Measurements from ENCODE around the gene GPATCH8. TPM values are rescaled to one million over a fixed set of nuclear protein-coding genes. Genes with fewer than 3 reads are reported as not detected.
"Not testable (repeated sequence)": the region's sequence is repeated elsewhere in the genome, so short reads cannot be mapped to it uniquely, and the experiment has no call there.

GPATCH8 gene
- total RNA-seq, 2 experiments from 2014 or later = 46.0 to 46.1 TPM

DNA sequence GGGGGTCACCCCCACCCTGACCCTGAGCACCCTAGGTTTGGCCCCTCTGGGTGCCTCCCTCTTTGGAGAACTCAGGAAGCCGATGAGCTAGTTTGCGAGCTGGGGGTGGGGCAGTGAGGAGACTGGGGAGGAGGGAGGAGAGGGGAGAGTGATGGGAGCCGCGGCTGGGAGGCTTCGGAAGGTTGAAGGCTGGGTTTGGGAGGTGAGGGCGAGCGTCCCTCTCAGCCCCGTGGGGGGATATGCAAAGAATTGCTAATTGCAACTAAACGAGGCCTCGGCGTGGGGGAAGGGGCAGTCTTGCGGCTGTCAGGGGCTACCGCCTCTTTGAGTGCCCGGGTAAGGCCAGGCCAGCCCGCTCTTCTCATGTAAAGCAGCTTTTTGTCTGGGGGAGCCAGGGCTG is 36.5 kb upstream of the GPATCH8 start:
- H3K9me3 Mint-ChIP-seq = no peaks in the 10 kb centered on the region
- no peak overlapping the region for H3K27ac Mint-ChIP-seq
- H3K27me3 Mint-ChIP-seq = peaks cover 14% of the 10 kb centered on the region
- H3K4me1 Mint-ChIP-seq = peaks cover 1% of the 10 kb centered on the region
- no peak for DNase-seq
- no peaks in the 10 kb centered on the region for H3K36me3 Mint-ChIP-seq (ENCODE audit: low read depth)
- ChIA-PET POLR2A (no interaction called here), CTCF (no interaction called here)
- no peak overlapping the region for H3K4me3 Mint-ChIP-seq

DNA sequence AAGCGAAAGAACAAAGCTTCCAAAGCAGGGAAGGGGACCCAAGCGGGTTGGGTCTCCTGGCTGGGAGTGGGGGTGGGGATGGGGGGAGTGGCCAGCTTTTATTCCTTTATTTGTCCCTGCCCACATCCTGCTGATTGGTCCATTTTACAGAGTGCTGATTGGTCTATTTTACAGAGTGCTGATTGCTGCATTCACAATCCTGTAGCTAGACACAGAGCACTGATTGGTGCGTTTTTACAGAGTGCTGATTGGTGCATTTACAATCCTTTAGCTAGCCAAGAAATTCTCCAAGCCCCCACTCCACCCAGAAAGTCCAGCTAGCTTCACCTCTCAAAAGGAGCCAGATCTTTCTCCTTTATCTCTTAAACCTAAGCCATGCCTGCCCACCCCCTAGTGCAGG is 34.7 kb upstream of the GPATCH8 start:
- H3K4me3 Mint-ChIP-seq; H3K36me3 Mint-ChIP-seq (ENCODE audit: low read depth); POLR2A ChIA-PET; H3K27me3 Mint-ChIP-seq; H3K9me3 Mint-ChIP-seq; H3K27ac Mint-ChIP-seq; H3K4me1 Mint-ChIP-seq; DNase-seq: not testable (repeated sequence)
- CTCF ChIA-PET = interaction anchor here (0.7 to 0.9 kb wide), 2 partner anchors 32 to 106 kb away, joined by 3 to 4 read pairs; no protein-coding TSS in a partner anchor

DNA sequence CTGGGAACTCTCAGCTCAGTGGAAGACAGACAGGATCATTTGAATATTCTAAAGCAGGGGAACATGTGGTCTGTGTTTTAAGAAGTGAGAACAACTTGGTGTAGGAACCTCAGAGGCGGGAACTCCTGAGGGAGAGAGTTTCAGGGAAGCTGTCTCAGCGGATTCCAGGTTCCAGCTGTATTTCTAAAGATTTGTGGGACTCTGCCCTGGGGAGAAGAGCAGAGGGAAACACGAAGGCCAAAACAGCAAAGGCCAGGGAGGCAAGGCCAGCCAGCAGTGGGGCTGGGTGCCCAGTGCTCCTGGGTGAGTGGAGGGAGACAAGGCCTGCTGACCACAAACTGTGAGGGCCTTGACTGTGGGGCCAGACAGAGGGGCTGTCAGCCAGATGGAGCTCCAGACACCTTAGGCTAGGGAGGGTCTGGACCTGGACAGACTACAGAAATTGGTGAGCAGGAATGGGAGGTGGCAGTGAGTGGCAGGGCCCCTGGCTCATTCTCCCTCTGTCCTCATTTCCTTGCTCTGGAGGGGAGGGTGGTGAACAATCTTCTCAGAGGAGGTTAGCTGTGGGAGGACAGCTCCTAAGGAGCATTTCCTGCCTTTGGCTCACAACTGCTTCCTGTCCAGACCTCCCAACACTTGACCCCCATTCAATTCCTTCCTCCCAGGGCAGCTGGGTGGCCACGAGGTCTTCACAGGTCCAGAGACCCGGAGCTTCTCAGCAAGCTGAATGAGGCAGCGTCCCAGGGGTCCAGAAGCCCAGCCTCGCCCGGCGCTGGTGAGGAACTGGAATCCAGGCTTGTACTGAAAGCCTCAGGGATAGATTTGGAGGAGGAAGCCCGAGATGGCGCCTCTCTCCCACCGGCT is 33.1 kb upstream of the GPATCH8 start:
- no peaks in the 10 kb centered on the region for H3K36me3 Mint-ChIP-seq (ENCODE audit: low read depth)
- no peak for DNase-seq
- H3K4me1 Mint-ChIP-seq = peaks cover 7% of the 10 kb centered on the region
- H3K27ac Mint-ChIP-seq = no peak overlapping the region
- ChIA-PET POLR2A (no interaction called here), CTCF (no interaction called here)
- H3K27me3 Mint-ChIP-seq = peaks cover 2% of the 10 kb centered on the region
- no peaks in the 10 kb centered on the region for H3K9me3 Mint-ChIP-seq
- no peak overlapping the region for H3K4me3 Mint-ChIP-seq

DNA sequence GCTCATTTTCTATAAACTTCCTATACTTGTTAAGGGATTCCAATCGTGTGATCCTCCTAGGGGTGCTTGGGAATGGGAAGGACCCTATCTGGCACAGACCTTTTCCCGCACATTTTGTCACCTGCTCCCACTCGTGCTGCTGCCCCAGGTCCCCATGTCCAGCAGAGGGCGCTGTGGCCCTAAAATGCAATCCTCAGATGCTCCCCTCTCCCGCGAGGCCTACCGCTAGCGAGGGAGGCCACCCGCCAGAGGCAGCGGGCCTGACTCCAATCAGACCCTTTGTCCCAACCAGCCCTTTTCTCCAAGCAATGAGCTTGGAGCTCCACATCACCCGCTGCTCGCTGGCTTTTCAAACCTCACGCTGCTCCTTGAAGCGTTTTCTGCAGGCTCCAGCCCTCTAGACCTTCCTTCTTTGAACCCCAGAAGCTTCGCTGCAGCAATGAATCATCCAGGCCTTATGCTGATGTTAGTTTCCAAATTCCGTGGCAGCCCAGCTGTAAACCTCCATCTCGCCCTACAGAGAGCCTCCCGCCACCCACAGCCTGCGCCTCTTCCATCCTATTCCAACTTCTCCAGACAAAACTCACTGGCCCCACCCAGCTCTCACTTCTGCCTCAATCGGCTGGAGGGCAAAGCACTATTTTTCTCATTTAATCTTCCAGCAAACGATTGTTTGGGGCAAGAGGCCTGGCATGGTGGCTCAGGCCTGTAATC is 30.5 kb upstream of the GPATCH8 start:
- POLR2A ChIA-PET = interaction anchor here (0.6 kb wide), 1 partner anchor 171 kb away, joined by 11 read pairs; no protein-coding TSS in a partner anchor
- peak; percentile 88 for DNase-seq

DNA sequence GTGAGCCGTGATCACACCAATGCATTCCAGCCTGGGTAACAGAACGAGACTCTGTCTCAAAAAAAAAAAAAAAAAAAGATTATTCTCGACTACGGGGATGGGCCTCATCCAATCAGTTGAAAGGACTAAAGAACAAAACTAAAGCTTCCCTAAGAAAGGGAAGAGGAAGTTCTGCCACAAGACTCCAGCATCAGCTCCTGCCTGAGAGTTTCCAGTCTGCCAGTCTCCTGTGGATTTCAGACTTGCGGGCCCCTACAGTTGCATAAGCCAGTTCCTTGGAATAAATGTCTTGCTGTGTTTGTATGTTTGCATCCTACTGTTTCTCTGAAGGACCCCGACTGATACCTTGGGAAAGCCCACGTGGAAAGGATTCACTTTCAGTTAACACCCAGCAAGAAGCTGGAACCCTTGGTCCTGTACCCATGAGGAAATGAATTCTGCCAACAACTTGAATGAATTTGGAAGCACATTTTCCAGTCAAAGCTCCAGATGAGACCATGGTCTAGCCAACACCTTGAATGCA is 27.8 kb upstream of the GPATCH8 start:
- Mint-ChIP-seq H3K4me1 (peaks cover 7% of the 10 kb centered on the region), H3K4me3 (no peak overlapping the region), H3K9me3 (peaks cover 3% of the 10 kb centered on the region), H3K27me3 (peaks cover 2% of the 10 kb centered on the region), H3K27ac (no peak overlapping the region), H3K36me3 (ENCODE audit: low read depth) (no peaks in the 10 kb centered on the region)
- POLR2A ChIA-PET = interaction anchor here (0.5 kb wide), 1 partner anchor 32 kb away, joined by 9 read pairs; no protein-coding TSS in a partner anchor
- CTCF ChIA-PET = interaction anchor here (0.6 kb wide), 1 partner anchor 284 kb away, joined by 3 read pairs; no protein-coding TSS in a partner anchor
- DNase-seq = no peak

More for the DNA sequence above, 30.5 kb upstream of the GPATCH8 start:
- no peak overlapping the region for H3K4me3 Mint-ChIP-seq
- CTCF ChIA-PET = interaction anchor here (0.5 to 1.7 kb wide), 10 partner anchors 9 to 155 kb away, joined by 3 to 5 read pairs (median 3); no protein-coding TSS in a partner anchor
- no peak overlapping the region for H3K27ac Mint-ChIP-seq
- peaks cover 7% of the 10 kb centered on the region for H3K4me1 Mint-ChIP-seq
- H3K9me3 Mint-ChIP-seq = no peaks in the 10 kb centered on the region
- no peaks in the 10 kb centered on the region for H3K36me3 Mint-ChIP-seq (ENCODE audit: low read depth)
- peaks cover 2% of the 10 kb centered on the region for H3K27me3 Mint-ChIP-seq

DNA sequence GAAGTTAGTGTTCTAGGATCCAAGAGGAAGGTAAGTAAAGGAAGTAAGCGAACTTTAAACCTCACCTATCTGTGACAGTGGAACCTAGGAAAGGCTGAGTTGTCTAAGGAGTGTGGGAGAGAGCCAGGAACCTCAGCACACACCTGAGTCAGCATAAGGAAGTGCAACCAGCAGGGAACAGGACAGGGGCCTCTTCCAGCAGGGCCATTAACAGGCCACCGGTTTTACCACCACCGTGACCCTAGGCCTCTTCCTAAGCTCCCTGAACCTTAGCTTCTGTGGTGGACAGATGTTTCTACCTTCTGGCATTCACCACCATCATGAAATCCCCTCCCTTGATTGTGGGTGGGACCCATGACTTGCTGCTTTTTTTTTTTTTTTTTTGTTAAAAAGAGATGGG is 26.7 kb upstream of the GPATCH8 start:
- DNase-seq = no peak
- no peaks in the 10 kb centered on the region for H3K36me3 Mint-ChIP-seq (ENCODE audit: low read depth)
- CTCF ChIA-PET = interaction anchor here (0.9 kb wide), 1 partner anchor 18 kb away, joined by 3 read pairs; no protein-coding TSS in a partner anchor
- H3K4me3 Mint-ChIP-seq = no peak overlapping the region
- peaks cover 2% of the 10 kb centered on the region for H3K27me3 Mint-ChIP-seq
- H3K27ac Mint-ChIP-seq = no peak overlapping the region
- POLR2A ChIA-PET = no interaction called here
- peaks cover 3% of the 10 kb centered on the region for H3K9me3 Mint-ChIP-seq
- H3K4me1 Mint-ChIP-seq = peaks cover 7% of the 10 kb centered on the region

DNA sequence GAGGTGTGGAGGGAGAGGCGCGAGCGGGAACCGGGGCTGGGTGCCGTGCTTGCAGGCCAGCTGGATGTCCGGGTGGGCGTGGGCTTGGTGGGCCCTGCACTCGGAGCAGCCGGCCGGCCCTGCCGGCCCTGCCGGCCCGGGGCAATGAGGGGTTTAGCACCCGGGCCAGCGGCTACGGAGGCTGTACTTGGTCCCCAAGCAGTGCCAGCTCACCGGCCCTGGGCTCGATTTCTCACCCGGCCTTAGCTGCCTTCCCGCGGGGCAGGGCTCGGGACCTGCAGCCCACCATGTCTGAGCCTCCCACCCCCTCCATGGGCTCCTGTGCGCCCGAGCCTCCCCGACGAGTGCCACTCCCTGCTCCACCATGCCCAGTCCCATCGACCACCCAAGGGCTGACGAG is 24.7 kb upstream of the GPATCH8 start:
- H3K27me3 Mint-ChIP-seq = peaks cover 2% of the 10 kb centered on the region
- no peaks in the 10 kb centered on the region for H3K36me3 Mint-ChIP-seq (ENCODE audit: low read depth)
- H3K27ac Mint-ChIP-seq = no peak overlapping the region
- no peak for DNase-seq
- POLR2A ChIA-PET = no interaction called here
- H3K4me1 Mint-ChIP-seq = no peaks in the 10 kb centered on the region
- peaks cover 3% of the 10 kb centered on the region for H3K9me3 Mint-ChIP-seq
- CTCF ChIA-PET = interaction anchor here (0.6 kb wide), 1 partner anchor 149 kb away, joined by 3 read pairs; no protein-coding TSS in a partner anchor
- no peak overlapping the region for H3K4me3 Mint-ChIP-seq

DNA sequence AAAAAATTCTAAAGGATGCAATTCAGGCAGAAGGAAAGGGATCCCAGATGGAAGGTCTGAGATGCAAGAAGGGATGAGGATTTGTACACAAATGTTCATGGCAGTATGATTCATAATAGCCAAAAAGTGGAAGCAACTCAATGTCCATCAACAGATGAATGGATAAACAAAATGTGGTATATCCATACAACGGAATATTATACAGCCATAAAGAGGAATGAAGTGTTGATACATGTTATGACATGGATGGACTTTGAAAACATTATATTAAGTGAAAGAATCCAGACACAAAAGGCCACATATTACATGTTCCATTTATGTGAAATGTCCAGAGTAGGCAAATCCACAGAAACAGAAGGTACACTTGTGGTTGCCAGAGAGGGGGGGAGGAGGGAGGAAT is 23.9 kb upstream of the GPATCH8 start:
- H3K27me3 Mint-ChIP-seq = peaks cover 1% of the 10 kb centered on the region
- ChIA-PET POLR2A (no interaction called here), CTCF (no interaction called here)

DNA sequence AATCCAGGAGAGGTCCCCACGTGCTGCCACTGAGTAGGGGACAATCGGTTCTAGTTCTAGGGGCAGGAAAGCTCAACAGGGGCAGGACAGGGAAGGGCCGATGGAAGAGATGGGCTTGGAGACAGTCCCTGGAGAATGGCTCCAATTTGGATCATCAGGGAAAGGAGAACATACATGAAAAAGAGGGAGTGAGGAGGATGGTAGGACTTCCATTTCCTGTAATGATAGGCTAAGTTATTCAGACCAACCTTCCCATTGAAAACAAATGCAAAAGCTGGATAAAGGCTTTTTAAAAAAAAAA is 20.4 kb upstream of the GPATCH8 start:
- H3K36me3 Mint-ChIP-seq (ENCODE audit: low read depth) = no peaks in the 10 kb centered on the region
- POLR2A ChIA-PET = no interaction called here
- CTCF ChIA-PET = interaction anchor here (0.5 to 2.0 kb wide), 11 partner anchors 11 to 571 kb away, joined by 3 to 5 read pairs (median 3); partner anchors contain the start of genes FZD2 and GPATCH8
- H3K9me3 Mint-ChIP-seq = peaks cover 3% of the 10 kb centered on the region
- no peak for DNase-seq
- H3K27me3 Mint-ChIP-seq = no peaks in the 10 kb centered on the region
- no peak overlapping the region for H3K4me3 Mint-ChIP-seq
- no peaks in the 10 kb centered on the region for H3K4me1 Mint-ChIP-seq
- no peak overlapping the region for H3K27ac Mint-ChIP-seq

More for the DNA sequence above, 23.9 kb upstream of the GPATCH8 start:
- DNase-seq = no peak
- Mint-ChIP-seq H3K27ac (no peak overlapping the region), H3K9me3 (peaks cover 3% of the 10 kb centered on the region), H3K4me3 (no peak overlapping the region), H3K36me3 (ENCODE audit: low read depth) (no peaks in the 10 kb centered on the region), H3K4me1 (no peaks in the 10 kb centered on the region)

DNA sequence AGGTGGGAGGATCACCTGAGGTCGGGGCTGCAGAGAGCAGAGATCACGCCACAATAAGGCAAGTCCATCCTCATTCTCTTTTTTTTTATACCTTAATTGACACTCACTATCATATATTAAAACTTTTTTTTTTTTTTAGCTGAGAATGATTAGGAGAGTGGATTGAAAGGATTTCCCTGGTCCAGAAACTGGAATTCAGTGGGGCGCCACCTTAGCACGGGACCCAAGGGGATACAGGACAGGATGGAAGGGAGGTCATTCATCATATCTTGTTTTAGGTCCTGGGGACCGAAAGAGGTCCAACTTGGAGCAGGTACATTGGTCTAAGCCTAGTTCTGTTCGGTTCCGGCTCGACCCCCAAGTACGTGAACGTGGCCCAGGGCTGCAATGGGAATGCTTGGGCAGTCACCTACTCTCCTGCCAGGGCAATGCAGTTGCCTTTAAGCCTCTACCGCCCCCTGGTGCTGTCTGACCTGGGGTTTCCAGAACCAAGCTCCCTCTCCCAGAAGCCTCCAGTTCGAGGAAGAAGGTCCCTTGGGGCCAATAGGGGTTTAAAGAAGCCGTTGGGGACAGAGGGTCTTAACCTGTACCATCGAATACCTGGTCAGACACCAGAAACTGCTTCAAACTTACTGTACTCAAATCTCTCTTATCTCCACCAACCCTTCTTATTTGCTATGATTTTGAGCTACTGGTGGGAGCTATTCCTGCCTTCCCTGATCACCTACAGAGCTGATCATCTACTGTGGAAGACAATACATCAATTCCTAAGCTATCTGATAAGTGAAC is 19.9 kb upstream of the GPATCH8 start:
- Mint-ChIP-seq H3K27me3 (no peaks in the 10 kb centered on the region), H3K4me3 (no peak overlapping the region), H3K27ac (no peak overlapping the region), H3K36me3 (ENCODE audit: low read depth) (no peaks in the 10 kb centered on the region), H3K4me1 (no peaks in the 10 kb centered on the region), H3K9me3 (peaks cover 3% of the 10 kb centered on the region)
- ChIA-PET CTCF (interaction anchor here (0.5 to 2.0 kb wide), 14 partner anchors 11 to 571 kb away, joined by 3 to 5 read pairs (median 3); partner anchors contain the start of genes FAM171A2, FZD2 and GPATCH8), POLR2A (no interaction called here)
- DNase-seq = peak; percentile 58

DNA sequence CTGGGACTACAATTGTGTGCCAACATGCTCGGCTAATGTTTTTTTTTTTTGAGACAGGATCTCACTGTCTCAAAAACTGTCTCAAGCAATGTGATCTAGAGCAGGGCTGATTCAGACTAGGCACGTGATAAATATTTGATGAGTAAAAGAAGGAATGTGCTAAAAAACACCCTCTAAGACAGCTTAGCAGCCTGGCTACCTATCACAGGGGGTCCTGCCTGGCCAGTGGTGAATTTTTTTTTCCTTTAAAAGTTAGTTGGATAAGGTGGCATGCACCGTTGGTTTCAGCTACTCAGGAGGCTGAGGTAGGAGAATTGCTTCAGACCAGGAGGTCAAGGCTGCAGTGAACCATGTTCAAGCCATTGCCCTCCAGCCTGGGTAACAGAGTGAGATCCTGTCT is 14.8 kb upstream of the GPATCH8 start:
- Mint-ChIP-seq H3K4me3 (no peak overlapping the region), H3K9me3 (no peaks in the 10 kb centered on the region), H3K27ac (no peak overlapping the region), H3K27me3 (peaks cover 4% of the 10 kb centered on the region), H3K4me1 (no peaks in the 10 kb centered on the region), H3K36me3 (ENCODE audit: low read depth) (no peaks in the 10 kb centered on the region)
- DNase-seq = no peak
- POLR2A ChIA-PET = no interaction called here
- CTCF ChIA-PET = interaction anchor here (0.6 to 0.7 kb wide), 2 partner anchors 263 to 269 kb away, joined by 3 to 4 read pairs; no protein-coding TSS in a partner anchor
